HG03135 (cell line): ENCODE measurements around the gene LRRC10.

ENCODE experiments used
- ATAC-seq: cut with Tn5 transposase; IDR thresholded peaks from one replicate; pipeline ENCODE4 v1.9.1; 2021; ENCODE audit warnings: mild to moderate bottlenecking, moderate library complexity; ENCODE audit not compliant: unreplicated experiment

LRRC10 gene

DNA sequence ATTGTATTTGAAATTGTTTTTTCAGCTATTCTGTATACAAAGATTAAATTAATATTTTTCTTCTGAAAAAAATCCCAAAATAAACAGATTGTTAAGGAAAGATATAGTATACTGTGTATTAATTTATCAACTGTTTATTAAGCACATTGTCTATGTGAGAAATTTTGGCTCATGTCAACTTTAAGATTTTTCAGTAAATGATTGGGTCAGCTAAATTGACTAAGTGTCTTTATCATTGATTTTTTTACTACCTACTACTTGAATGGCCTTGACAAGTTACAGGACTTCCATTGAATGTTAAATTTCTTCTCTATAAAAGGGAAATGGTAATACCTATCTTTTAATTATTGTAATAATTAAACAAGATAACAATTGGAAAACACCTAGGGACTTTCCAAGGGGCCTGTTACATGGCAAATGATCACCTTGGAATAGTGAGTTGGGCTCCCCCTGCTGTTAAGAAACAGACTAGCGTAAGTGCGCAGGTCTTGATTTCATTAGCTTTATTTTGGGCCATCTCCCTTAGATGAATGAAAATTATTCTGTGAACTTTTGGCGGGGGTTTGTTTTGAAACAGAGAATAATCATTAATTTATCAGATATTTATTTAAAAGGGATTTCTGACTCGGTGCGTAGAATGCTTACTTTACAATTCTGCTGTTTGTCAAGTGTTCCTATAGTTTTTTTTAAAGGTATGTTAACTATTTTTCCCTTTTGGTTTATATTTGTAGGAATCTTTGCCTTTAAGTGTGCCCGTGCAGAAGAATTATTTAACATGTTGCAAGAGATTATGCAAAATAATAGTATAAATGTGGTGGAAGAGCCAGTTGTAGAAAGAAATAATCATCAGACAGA lies 39.9 kb downstream of the LRRC10 start:
- no peak for ATAC-seq

- no peak for ATAC-seq
Measured at GRCh38 chr12:69570000-69570516, 40.6 kb downstream of the LRRC10 start.

GRCh38 chr12:69569236-69569635 lies 41.5 kb downstream of the LRRC10 start:
- no peak for ATAC-seq

GRCh38 chr12:69566603-69567002 lies 44.1 kb downstream of the LRRC10 start:
- no peak for ATAC-seq

DNA sequence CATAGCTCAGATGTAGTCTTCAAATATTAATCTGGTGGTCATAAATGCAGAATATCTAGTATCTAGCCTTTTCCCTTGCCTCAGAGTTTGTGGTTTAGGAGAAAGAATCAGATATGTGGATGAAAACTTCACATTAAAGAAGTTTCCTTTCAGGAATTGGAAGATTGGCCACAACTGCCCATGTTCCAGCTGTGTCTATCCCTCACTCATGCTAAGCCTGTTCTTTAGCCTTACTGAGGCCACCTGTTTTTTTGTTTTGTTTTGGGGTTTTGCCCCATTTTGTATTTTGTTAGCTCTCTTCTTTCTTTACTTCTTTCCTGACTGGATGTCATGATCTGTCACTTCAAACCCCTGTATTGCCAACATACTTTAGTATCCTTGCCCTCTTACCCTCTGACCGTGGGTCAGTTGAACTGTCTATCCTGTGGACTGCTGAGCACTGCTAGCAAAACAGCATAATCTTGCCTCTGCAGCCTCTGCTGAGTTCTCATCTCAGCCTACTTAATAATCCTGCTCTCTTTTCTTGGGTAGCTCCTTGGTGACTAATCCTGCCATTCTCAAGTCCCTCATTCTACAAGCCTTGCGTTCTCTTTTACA lies 47.4 kb downstream of the LRRC10 start:
- no peak for ATAC-seq
